Immature natural killer cell (primary cell): ENCODE data around the gene RSAD2. TPM values are rescaled to one million over a fixed set of nuclear protein-coding genes. Genes with fewer than 3 reads are reported as not detected.

Experiments
- DNase-seq, 3 donors: peaks; one replicate each; pipeline ENCODE4 v3.0.0; 2022; ENCODE audit warnings: mixed read lengths in 1 of 3
- H3K27ac Mint-ChIP-seq, 6 donors: one replicate each; pipeline ENCODE4 v1.8.0; 2020; ENCODE audit warnings: mixed read lengths in 6 of 6, mild to moderate bottlenecking in 5 of 6, inconsistent platforms in 4 of 6, moderate library complexity in 3 of 6
- H3K27me3 Mint-ChIP-seq, 3 donors: one replicate each; pipeline ENCODE4 v1.8.0; 2020 to 2021; ENCODE audit warnings: low read depth in 3 of 3, mild to moderate bottlenecking in 3 of 3, mixed read lengths in 3 of 3, moderate library complexity in 3 of 3, inconsistent platforms in 1 of 3
- H3K36me3 Mint-ChIP-seq, 3 donors: one replicate each; pipeline ENCODE4 v1.8.0; 2020; ENCODE audit warnings: mixed read lengths in 3 of 3, inconsistent platforms in 2 of 3, mild to moderate bottlenecking in 2 of 3
- H3K4me1 Mint-ChIP-seq, 2 donors: one replicate each; pipeline ENCODE4 v1.8.0; 2020; ENCODE audit warnings: inconsistent platforms in 2 of 2, mild to moderate bottlenecking in 2 of 2, mixed read lengths in 2 of 2, moderate library complexity in 1 of 2
- H3K4me3 Mint-ChIP-seq, 5 donors: one replicate each; pipeline ENCODE4 v1.8.0; 2020; ENCODE audit warnings: mild to moderate bottlenecking in 5 of 5, mixed read lengths in 5 of 5, inconsistent platforms in 3 of 5, moderate library complexity in 3 of 5
- H3K9me3 Mint-ChIP-seq, 6 donors: one replicate each; pipeline ENCODE4 v1.8.0; 2020; ENCODE audit warnings: mild to moderate bottlenecking in 6 of 6, mixed read lengths in 6 of 6, inconsistent platforms in 4 of 6, moderate library complexity in 3 of 6
- polyA plus RNA-seq, 3 donors: library from polyadenylated mRNA; unstranded; fragments of 300-500 nt; fragmentation: Illumina TruSeq; gene quantifications; one replicate each; pipeline ENCODE4 v1.2.3, GENCODE V29; 2021

RSAD2 gene
- polyA plus RNA-seq, 3 donors from 2014 or later, result 1.2 to 16.5 (median 5.8) TPM

- Mint-ChIP-seq H3K27ac (peak overlapping the region in 3 of 6 donors; percentile 50 to 76 (median 58)), H3K27me3 (peaks cover 4 to 6% (median 5%) of the 10 kb centered on the region in 3 donors)
- no peak for DNase-seq
These were observed 10.6 kb upstream of the RSAD2 start for GRCh38 chr2:6866982-6867381.

GRCh38 chr2:6872394-6872793 lies 5.2 kb upstream of the RSAD2 start:
- DNase-seq, result no peak
- Mint-ChIP-seq H3K27me3 (peaks cover 0 to 2% (median 0%) of the 10 kb centered on the region in 3 donors), H3K36me3 (peaks cover 0 to 9% (median 8%) of the 10 kb centered on the region in 3 donors), H3K27ac (peak overlapping the region in 1 of 6 donors; percentile 67), H3K9me3 (no peaks in the 10 kb centered on the region), H3K4me3 (no peak overlapping the region), H3K4me1 (peaks cover 5 to 11% of the 10 kb centered on the region in 2 donors)

More at GRCh38 chr2:6866982-6867381, 10.6 kb upstream of the RSAD2 start:
- Mint-ChIP-seq H3K36me3 (peaks cover 0 to 10% (median 7%) of the 10 kb centered on the region in 3 donors), H3K4me3 (peak overlapping the region; percentile 64 to 98 (median 95)), H3K4me1 (peaks cover 17 to 31% of the 10 kb centered on the region in 2 donors), H3K9me3 (no peaks in the 10 kb centered on the region)

DNA sequence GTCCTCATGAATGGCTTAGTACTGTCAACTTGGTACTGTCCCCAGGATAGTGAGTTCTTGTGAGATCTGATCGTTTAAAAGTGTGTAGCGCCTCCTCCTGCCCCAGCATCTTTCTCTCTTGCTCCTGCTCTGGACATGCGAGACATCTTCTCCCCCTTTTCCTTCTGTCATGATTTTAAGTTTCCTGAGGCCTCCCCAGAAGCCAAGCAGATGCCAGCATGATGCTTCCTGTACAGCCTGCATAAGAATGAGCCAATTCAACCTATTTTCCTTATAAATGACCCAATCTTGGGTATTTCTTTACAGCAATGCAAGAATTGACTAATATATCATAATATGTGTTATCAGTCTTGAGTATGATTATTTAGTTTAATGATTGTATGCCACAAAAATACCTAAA lies 3.5 kb upstream of the RSAD2 start:
- Mint-ChIP-seq H3K4me3 (no peak overlapping the region), H3K36me3 (peaks cover 0 to 9% (median 8%) of the 10 kb centered on the region in 3 donors), H3K27me3 (peaks cover 0 to 2% (median 0%) of the 10 kb centered on the region in 3 donors), H3K4me1 (peaks cover 20 to 27% of the 10 kb centered on the region in 2 donors), H3K9me3 (no peaks in the 10 kb centered on the region), H3K27ac (peak overlapping the region in 1 of 6 donors; percentile 6)
- no peak for DNase-seq

GRCh38 chr2:6876309-6876708 lies 1.3 kb upstream of the RSAD2 start:
- Mint-ChIP-seq H3K27me3 (peaks cover 0 to 2% (median 0%) of the 10 kb centered on the region in 3 donors), H3K4me3 (peak overlapping the region in 3 of 5 donors; percentile 12 to 84 (median 82)), H3K27ac (peak overlapping the region in 1 of 6 donors; percentile 28), H3K36me3 (peaks cover 0 to 6% (median 5%) of the 10 kb centered on the region in 3 donors), H3K9me3 (no peaks in the 10 kb centered on the region), H3K4me1 (peaks cover 38 to 50% of the 10 kb centered on the region in 2 donors)
- no peak for DNase-seq

GRCh38 chr2:6878549-6878948 lies 972 bp downstream of the RSAD2 start:
- Mint-ChIP-seq H3K9me3 (no peaks in the 10 kb centered on the region), H3K27ac (peak overlapping the region in 3 of 6 donors; percentile 4 to 87 (median 41)), H3K4me3 (peak overlapping the region; percentile 30 to 92 (median 57)), H3K4me1 (peaks cover 38 to 53% of the 10 kb centered on the region in 2 donors), H3K27me3 (no peaks in the 10 kb centered on the region), H3K36me3 (peaks cover 0 to 16% (median 10%) of the 10 kb centered on the region in 3 donors)
- DNase-seq, result no peak

GRCh38 chr2:6879011-6879410 lies 1.4 kb downstream of the RSAD2 start:
- H3K27ac Mint-ChIP-seq, result peak overlapping the region in 3 of 6 donors; percentile 8 to 65 (median 41)
- DNase-seq, result no peak

GRCh38 chr2:6880200-6880733 lies 2.7 kb downstream of the RSAD2 start:
- no peak for DNase-seq
- Mint-ChIP-seq H3K4me1 (peaks cover 38 to 53% of the 10 kb centered on the region in 2 donors), H3K4me3 (peak overlapping the region; percentile 20 to 83 (median 42)), H3K9me3 (no peaks in the 10 kb centered on the region), H3K27ac (peak overlapping the region; percentile 30 to 81 (median 68)), H3K27me3 (no peaks in the 10 kb centered on the region), H3K36me3 (peaks cover 4 to 28% (median 10%) of the 10 kb centered on the region in 3 donors)

More at GRCh38 chr2:6879011-6879410, 1.4 kb downstream of the RSAD2 start:
- peaks cover 2 to 18% (median 10%) of the 10 kb centered on the region in 3 donors for H3K36me3 Mint-ChIP-seq
- no peaks in the 10 kb centered on the region for H3K9me3 Mint-ChIP-seq
- H3K4me1 Mint-ChIP-seq, result peaks cover 38 to 53% of the 10 kb centered on the region in 2 donors
- H3K4me3 Mint-ChIP-seq, result peak overlapping the region; percentile 30 to 92 (median 57)
- no peaks in the 10 kb centered on the region for H3K27me3 Mint-ChIP-seq

DNA sequence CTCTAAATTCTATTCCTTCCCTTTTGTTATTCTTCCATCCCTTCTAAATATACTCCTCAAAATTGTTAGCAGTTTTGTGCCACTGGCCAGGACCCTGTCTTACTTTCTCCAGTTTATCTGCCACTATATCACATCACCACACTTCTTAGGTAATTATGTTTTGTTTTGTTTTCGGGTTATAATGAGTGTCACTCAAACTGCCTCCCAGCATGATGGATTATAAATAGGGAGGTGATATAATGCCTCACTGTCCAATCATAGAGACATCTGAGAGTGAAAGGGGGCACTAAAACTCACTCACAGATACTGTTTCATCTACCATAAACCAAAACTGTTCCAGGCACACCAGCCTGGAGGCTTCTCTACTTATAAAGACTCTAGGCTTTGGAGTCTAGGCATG lies 3.5 kb downstream of the RSAD2 start:
- H3K4me3 Mint-ChIP-seq, result peak overlapping the region in 2 of 5 donors; percentile 15
- no peaks in the 10 kb centered on the region for H3K27me3 Mint-ChIP-seq
- peaks cover 38 to 53% of the 10 kb centered on the region in 2 donors for H3K4me1 Mint-ChIP-seq
- no peaks in the 10 kb centered on the region for H3K9me3 Mint-ChIP-seq
- H3K36me3 Mint-ChIP-seq, result peaks cover 4 to 30% (median 16%) of the 10 kb centered on the region in 3 donors
- H3K27ac Mint-ChIP-seq, result peak overlapping the region in 5 of 6 donors; percentile 9 to 61 (median 45)
- DNase-seq, result no peak

- Mint-ChIP-seq H3K27ac (no peak overlapping the region), H3K4me1 (peaks cover 38 to 51% of the 10 kb centered on the region in 2 donors), H3K4me3 (no peak overlapping the region), H3K9me3 (no peaks in the 10 kb centered on the region), H3K27me3 (no peaks in the 10 kb centered on the region), H3K36me3 (peaks cover 4 to 35% (median 20%) of the 10 kb centered on the region in 3 donors)
- DNase-seq, result no peak
These were observed 3.9 kb downstream of the RSAD2 start for GRCh38 chr2:6881516-6881915.

- no peak for DNase-seq
- Mint-ChIP-seq H3K36me3 (peaks cover 4 to 46% (median 29%) of the 10 kb centered on the region in 3 donors), H3K27ac (no peak overlapping the region), H3K9me3 (no peaks in the 10 kb centered on the region), H3K4me1 (peaks cover 23 to 30% of the 10 kb centered on the region in 2 donors), H3K27me3 (no peaks in the 10 kb centered on the region), H3K4me3 (no peak overlapping the region)
These were observed 6.0 kb downstream of the RSAD2 start for GRCh38 chr2:6883448-6884122.

DNA sequence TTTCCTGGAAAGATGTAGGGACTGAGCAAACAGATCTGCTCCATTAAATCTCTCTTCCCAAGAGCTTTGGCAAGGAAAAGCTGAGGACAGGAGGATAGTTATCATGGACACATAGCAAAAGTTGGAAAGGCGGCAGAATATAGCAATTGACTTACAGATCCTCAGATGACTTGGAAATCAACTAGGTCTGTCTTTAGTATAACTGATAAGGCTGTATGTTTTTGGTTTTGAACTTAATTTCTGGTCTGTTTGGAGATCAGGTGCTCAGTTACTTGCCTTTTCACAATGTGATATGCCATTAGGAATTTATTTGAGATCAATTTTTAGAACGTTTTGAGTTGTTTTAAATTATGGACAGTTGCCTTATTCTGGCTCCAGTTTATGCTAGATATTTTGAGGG lies 8.0 kb downstream of the RSAD2 start:
- H3K4me1 Mint-ChIP-seq, result peaks cover 6 to 11% of the 10 kb centered on the region in 2 donors
- H3K36me3 Mint-ChIP-seq, result peaks cover 4 to 55% (median 34%) of the 10 kb centered on the region in 3 donors
- no peaks in the 10 kb centered on the region for H3K9me3 Mint-ChIP-seq

DNA sequence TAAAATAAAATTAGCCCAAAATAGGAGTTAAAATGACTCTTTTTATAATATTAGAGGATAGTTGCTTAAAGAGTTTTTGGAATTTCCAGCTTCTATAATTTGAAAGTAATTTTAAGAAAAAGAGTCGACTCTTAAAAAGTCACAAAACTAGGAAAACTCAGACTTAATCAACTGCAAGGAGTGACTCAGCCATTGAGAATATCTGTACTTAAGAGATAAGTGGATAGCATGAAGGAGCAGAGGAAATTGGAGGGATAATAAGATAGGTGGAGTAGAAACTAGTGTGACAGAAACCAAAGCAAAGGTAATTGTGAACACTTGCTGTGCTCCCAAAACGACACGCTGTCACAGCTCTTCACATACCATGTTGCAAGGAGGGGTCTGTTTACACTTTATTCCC lies 8.4 kb downstream of the RSAD2 start:
- no peak overlapping the region for H3K4me3 Mint-ChIP-seq
- peaks cover 4 to 55% (median 34%) of the 10 kb centered on the region in 3 donors for H3K36me3 Mint-ChIP-seq
- no peaks in the 10 kb centered on the region for H3K9me3 Mint-ChIP-seq
- peaks cover 2 to 7% of the 10 kb centered on the region in 2 donors for H3K4me1 Mint-ChIP-seq
- peaks cover 0 to 2% (median 0%) of the 10 kb centered on the region in 3 donors for H3K27me3 Mint-ChIP-seq
- H3K27ac Mint-ChIP-seq, result no peak overlapping the region
- DNase-seq, result no peak

More for the DNA sequence above, 8.0 kb downstream of the RSAD2 start:
- Mint-ChIP-seq H3K27me3 (peaks cover 0 to 2% (median 0%) of the 10 kb centered on the region in 3 donors), H3K4me3 (no peak overlapping the region), H3K27ac (no peak overlapping the region)
- no peak for DNase-seq

DNA sequence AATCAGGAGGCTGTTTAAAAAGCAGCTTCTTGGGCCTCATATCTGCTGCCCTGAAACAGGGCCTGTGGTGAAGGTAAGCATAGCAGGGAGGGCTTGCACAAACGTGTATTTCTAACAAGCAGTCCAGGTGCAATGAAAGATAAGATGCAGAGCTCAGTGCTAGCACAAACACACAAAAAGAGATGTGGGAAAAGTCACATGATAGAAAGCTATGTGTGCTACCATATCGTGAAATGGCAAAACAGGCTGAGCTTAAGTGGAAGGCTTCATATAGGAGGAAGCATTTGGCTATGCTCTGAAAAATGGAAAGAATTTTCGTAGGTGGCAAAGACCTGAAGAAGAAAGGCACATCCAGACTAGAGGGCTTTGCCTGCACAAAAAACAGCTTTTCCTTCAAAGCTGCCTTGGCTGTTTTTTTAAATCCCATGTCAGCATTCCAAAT lies 10.2 kb downstream of the RSAD2 start:
- H3K27ac Mint-ChIP-seq, result no peak overlapping the region
- DNase-seq, result no peak
- no peaks in the 10 kb centered on the region for H3K9me3 Mint-ChIP-seq
- H3K36me3 Mint-ChIP-seq, result peaks cover 4 to 50% (median 35%) of the 10 kb centered on the region in 3 donors
- no peaks in the 10 kb centered on the region for H3K4me1 Mint-ChIP-seq
- peaks cover 0 to 2% (median 0%) of the 10 kb centered on the region in 3 donors for H3K27me3 Mint-ChIP-seq
- no peak overlapping the region for H3K4me3 Mint-ChIP-seq

GRCh38 chr2:6888724-6889123 lies 11.1 kb downstream of the RSAD2 start:
- H3K4me1 Mint-ChIP-seq, result no peaks in the 10 kb centered on the region
- no peak overlapping the region for H3K4me3 Mint-ChIP-seq
- peaks cover 0 to 2% (median 0%) of the 10 kb centered on the region in 3 donors for H3K27me3 Mint-ChIP-seq
- H3K27ac Mint-ChIP-seq, result no peak overlapping the region
- no peaks in the 10 kb centered on the region for H3K9me3 Mint-ChIP-seq
- H3K36me3 Mint-ChIP-seq, result peaks cover 4 to 52% (median 41%) of the 10 kb centered on the region in 3 donors
- no peak for DNase-seq
